CD8-positive, alpha-beta memory T cell (primary cell): ENCODE results near the gene HIGD1B. TPM values are rescaled to one million over a fixed set of nuclear protein-coding genes. Genes with fewer than 3 reads are reported as not detected.

Source experiments
- CTCF ChIA-PET: fragments of 350-600 bp; sonication (Branson Sonifier 250); formaldehyde crosslinking; loops from one replicate; lab custom pipeline; 2021; ENCODE audit warnings: antibody characterized with exemption; lab: Charles Lee
- POLR2A ChIA-PET: fragments of 350-600 bp; sonication (Branson Sonifier 250); formaldehyde crosslinking; loops from one replicate; lab custom pipeline; 2021; ENCODE audit warnings: antibody characterized with exemption; lab: Charles Lee
- DNase-seq, 5 donors: peaks; one replicate each; pipeline versions ENCODE4 v3.0.0 to v3.0.0-alpha.2; 2020 to 2022; ENCODE audit warnings: mixed read lengths in 1 of 5
- H3K27ac ChIP-seq: one replicate; pipeline ENCODE4 v1.7.0; 2013; ENCODE audit warnings: low read depth, mild to moderate bottlenecking, low read length, moderate library complexity
- H3K27me3 ChIP-seq: 2 replicates; pipeline ENCODE4 v1.7.0; 2013; ENCODE audit warnings: low read length, mild to moderate bottlenecking; ENCODE audit not compliant: insufficient read depth, poor library complexity, severe bottlenecking
- H3K36me3 ChIP-seq: 2 replicates; pipeline ENCODE4 v1.7.0; 2013; ENCODE audit warnings: mild to moderate bottlenecking, low read length, moderate library complexity; ENCODE audit not compliant: insufficient read depth
- H3K4me1 ChIP-seq: 2 replicates; pipeline ENCODE4 v1.7.0; 2013; ENCODE audit warnings: mild to moderate bottlenecking, low read length, moderate library complexity; ENCODE audit not compliant: insufficient read depth
- H3K4me3 ChIP-seq: 2 replicates; pipeline ENCODE4 v1.7.0; 2013; ENCODE audit warnings: mild to moderate bottlenecking, low read length
- H3K9me3 ChIP-seq: 2 replicates; pipeline ENCODE4 v1.7.0; 2013; ENCODE audit warnings: mild to moderate bottlenecking, low read length
- H3K27ac Mint-ChIP-seq, 8 donors: one replicate each; pipeline ENCODE4 v1.8.0; 2020 to 2021; ENCODE audit warnings: mixed read lengths in 8 of 8, mild to moderate bottlenecking in 6 of 8, inconsistent platforms in 3 of 8, moderate library complexity in 3 of 8
- H3K27me3 Mint-ChIP-seq, 2 donors: one replicate each; pipeline ENCODE4 v1.8.0; 2020 to 2021; ENCODE audit warnings: mixed read lengths in 2 of 2, mild to moderate bottlenecking in 1 of 2, moderate library complexity in 1 of 2
- H3K36me3 Mint-ChIP-seq, 3 donors: one replicate each; pipeline ENCODE4 v1.8.0; 2020 to 2021; ENCODE audit warnings: mixed read lengths in 3 of 3, inconsistent platforms in 1 of 3, mild to moderate bottlenecking in 1 of 3
- H3K4me1 Mint-ChIP-seq, 3 donors: one replicate each; pipeline ENCODE4 v1.8.0; 2020 to 2021; ENCODE audit warnings: mixed read lengths in 3 of 3, inconsistent platforms in 1 of 3, mild to moderate bottlenecking in 1 of 3
- H3K4me3 Mint-ChIP-seq, 7 donors: one replicate each; pipeline ENCODE4 v1.8.0; 2020 to 2021; ENCODE audit warnings: mixed read lengths in 7 of 7, mild to moderate bottlenecking in 6 of 7, moderate library complexity in 4 of 7, inconsistent platforms in 2 of 7
- H3K9me3 Mint-ChIP-seq, 5 donors: one replicate each; pipeline ENCODE4 v1.8.0; 2020 to 2022; ENCODE audit warnings: mixed read lengths in 5 of 5, mild to moderate bottlenecking in 3 of 5, moderate library complexity in 2 of 5, inconsistent platforms in 1 of 5
- polyA plus RNA-seq: library from polyadenylated mRNA; unstranded; fragments of 300-500 nt; fragmentation: Illumina TruSeq; gene quantifications from one replicate; pipeline ENCODE4 v1.2.3, GENCODE V29; 2021
- total RNA-seq, 2 experiments: library from RNA; stranded (reverse); gene quantifications; one replicate each; pipeline ENCODE4 v1.2.3, GENCODE V29; 2021

The HIGD1B gene
- total and polyA plus RNA-seq, 3 experiments from 2014 or later = 0.56 TPM; not detected in 2

DNA sequence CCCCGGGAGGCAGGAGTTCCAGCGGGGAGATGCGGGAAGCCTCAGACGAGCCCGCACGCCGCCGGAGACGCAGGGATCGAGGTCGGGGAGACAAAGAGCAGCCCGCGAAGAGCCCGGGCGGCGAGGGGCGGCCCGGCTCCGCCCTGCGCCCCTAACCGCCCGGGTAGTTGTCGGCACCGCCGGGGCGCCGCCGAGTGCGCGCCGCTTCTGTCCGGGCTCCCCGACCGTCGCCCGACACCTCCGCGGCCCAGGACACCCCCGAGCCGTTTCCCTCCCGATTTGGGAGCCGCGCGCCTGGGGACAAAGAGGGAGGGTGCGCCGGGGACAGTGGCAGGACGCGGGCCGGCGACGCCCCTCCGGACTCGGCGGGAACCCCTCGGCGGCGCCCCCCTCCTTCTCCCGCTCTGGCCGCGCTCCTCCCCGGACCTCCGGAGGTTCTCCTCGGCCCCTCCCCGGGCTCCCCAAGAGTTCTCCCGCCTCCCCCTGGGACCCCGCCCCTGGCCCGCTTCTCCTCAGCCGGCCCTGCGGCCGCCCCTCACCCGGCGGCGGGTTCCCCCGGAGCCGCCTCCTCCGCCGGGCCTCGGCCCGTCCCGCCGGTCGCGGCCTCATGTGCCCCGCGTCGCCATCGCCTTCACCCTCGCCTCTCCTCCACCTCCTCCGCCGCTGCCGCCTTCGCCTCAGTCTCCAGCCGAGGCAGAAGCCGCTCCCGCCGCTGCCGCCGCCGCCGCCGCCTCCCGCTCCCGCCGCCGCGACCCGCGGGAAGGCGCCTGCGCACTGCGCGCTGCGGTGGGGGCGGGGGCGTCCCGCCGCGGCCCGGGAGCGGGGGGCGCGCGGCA lies 17.9 kb upstream of the HIGD1B start, which contains the start of gene GJC1:
TSS of gene GJC1 (minus strand) at position 765 of the 836 bp plus-strand sequence. CDS start 24,470 bp downstream, outside the sequence.
- POLR2A ChIA-PET = no interaction called here
- Mint-ChIP-seq H3K27ac (peak within 1 kb of the TSS in 2 of 8 donors; percentile 32 to 60), H3K4me1 (peaks cover 10 to 16% (median 11%) of the 10 kb centered on the region in 3 donors), H3K27me3 (peaks cover 61 to 66% of the 10 kb centered on the region in 2 donors), H3K36me3 (peaks cover 0 to 2% (median 0%) of the 10 kb centered on the region in 3 donors), H3K4me3 (peak within 1 kb of the TSS; percentile 76 to 86 (median 81)), H3K9me3 (no peaks in the 10 kb centered on the region)
- Histone ChIP-seq H3K27me3 (peaks cover 35% of the 10 kb centered on the region), H3K4me1 (peaks cover 12% of the 10 kb centered on the region), H3K27ac (no peak within 1 kb of the TSS), H3K9me3 (no peaks in the 10 kb centered on the region), H3K36me3 (no peaks in the 10 kb centered on the region), H3K4me3 (peak within 1 kb of the TSS; percentile 4)
- CTCF ChIA-PET = no interaction called here
- peak in 1 of 5 donors; percentile 17 for DNase-seq

DNA sequence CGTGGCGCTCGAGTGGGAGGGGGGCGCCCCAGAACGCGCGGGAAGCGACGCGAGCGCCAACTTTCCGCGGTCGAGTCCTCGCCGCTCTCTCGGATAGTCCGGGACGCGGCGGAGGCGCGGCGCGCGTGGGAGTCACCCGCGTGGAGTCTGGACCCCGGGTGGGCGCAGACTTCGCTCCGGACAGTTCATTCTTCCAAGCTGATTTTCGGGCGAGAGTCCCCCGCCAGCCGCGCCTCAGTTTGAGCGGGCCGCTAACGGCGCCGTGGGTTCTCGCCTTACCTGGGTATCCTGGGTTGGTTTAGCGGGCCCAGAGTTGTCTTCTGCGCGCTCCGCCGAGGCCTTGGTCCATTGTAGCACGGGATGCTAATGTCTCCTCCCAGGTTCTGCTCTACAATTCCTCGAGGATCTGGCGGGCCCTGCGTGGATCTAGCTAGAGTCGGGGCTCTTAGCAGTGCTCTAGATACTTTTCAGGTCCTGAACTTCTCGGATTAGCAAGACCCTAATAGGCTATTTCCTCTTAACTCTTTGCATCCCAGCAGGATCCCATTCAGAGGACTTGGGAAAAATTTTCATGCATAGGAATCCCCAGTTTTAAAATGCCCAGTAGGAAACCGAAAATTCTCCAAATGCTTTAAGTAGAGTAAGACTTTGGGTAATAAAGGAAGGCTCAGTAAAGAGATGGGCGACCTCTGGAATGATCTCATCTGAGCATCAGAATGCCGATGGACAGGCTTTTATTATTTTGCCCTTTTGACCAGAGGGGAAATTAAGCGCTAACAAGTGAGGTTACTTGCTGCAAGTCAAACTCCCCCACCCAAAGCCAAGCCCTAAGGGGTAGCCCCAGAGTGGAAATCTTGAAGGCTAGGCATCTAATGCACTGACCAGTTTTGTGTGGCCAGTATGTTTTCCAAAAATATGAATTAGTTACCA lies 17.1 kb upstream of the HIGD1B start:
- Histone ChIP-seq H3K4me3 (no peak overlapping the region), H3K4me1 (peaks cover 12% of the 10 kb centered on the region), H3K27ac (no peak overlapping the region), H3K36me3 (no peaks in the 10 kb centered on the region), H3K27me3 (peaks cover 35% of the 10 kb centered on the region), H3K9me3 (no peaks in the 10 kb centered on the region)
- peak overlapping the region; percentile 63 to 81 (median 74) for H3K4me3 Mint-ChIP-seq
- H3K36me3 Mint-ChIP-seq = peaks cover 0 to 2% (median 0%) of the 10 kb centered on the region in 3 donors
- ChIA-PET POLR2A (no interaction called here), CTCF (no interaction called here)
- no peaks in the 10 kb centered on the region for H3K9me3 Mint-ChIP-seq
- peaks cover 61% of the 10 kb centered on the region in 2 donors for H3K27me3 Mint-ChIP-seq
- DNase-seq = peak in 2 of 5 donors; percentile 6 to 19
- peaks cover 10 to 16% (median 11%) of the 10 kb centered on the region in 3 donors for H3K4me1 Mint-ChIP-seq
- no peak overlapping the region for H3K27ac Mint-ChIP-seq

DNA sequence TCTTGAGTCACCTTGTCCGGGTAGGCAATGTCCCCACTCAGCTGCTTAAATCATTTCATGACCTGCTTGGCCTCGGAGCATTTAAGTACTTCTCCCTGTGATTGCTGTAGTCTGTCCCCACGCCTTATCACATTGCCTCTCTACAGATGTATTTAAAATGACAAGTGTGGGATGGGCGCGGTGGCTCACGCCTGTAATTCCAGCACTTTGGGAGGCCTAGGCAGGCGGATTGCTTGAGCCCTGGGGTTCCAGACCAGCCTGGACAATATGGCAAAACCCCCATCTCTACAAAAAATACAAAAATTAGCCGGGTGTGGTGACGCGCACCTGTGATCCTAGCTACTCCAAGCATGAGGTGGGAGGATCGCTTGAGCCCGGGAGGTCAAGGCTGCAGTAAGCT lies 16.3 kb upstream of the HIGD1B start:
- H3K27me3 ChIP-seq = peaks cover 35% of the 10 kb centered on the region
- peaks cover 12% of the 10 kb centered on the region for H3K4me1 ChIP-seq
- Mint-ChIP-seq H3K27me3 (peaks cover 56 to 61% of the 10 kb centered on the region in 2 donors), H3K27ac (no peak overlapping the region), H3K4me1 (peaks cover 10 to 16% (median 11%) of the 10 kb centered on the region in 3 donors), H3K9me3 (no peaks in the 10 kb centered on the region), H3K36me3 (peaks cover 0 to 2% (median 0%) of the 10 kb centered on the region in 3 donors), H3K4me3 (peak overlapping the region in 3 of 7 donors; percentile 19 to 76 (median 20))
- POLR2A ChIA-PET = no interaction called here
- no peak overlapping the region for H3K27ac ChIP-seq
- DNase-seq = no peak
- CTCF ChIA-PET = no interaction called here
- no peaks in the 10 kb centered on the region for H3K9me3 ChIP-seq
- H3K4me3 ChIP-seq = no peak overlapping the region
- H3K36me3 ChIP-seq = no peaks in the 10 kb centered on the region

DNA sequence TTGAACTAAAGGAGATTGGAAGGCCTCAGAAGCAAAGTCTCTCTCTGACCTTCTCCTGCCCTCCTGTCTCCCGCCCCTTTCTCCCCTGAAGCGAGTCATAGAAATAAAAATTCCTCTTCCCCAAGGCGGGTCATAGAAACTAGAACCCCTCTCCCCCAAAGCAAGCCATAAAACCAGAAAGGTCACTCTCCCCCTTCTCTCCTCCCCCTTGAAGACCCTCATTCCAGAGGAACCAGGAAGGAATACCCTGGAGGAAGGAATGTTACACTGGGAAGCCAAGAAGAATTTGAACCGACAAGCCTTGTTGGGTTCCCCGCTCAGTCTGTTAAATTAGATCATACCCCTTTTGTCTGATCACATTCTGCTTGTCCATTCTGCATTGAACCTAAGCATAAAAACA lies 14.9 kb upstream of the HIGD1B start:
- no peak for DNase-seq
- Mint-ChIP-seq H3K4me3 (peak overlapping the region in 1 of 7 donors; percentile 37), H3K4me1 (peaks cover 10 to 16% (median 11%) of the 10 kb centered on the region in 3 donors), H3K27me3 (peaks cover 43 to 46% of the 10 kb centered on the region in 2 donors), H3K27ac (peak overlapping the region in 1 of 8 donors; percentile 38), H3K36me3 (peaks cover 0 to 2% (median 0%) of the 10 kb centered on the region in 3 donors), H3K9me3 (no peaks in the 10 kb centered on the region)
- no peak overlapping the region for H3K4me3 ChIP-seq
- peaks cover 12% of the 10 kb centered on the region for H3K4me1 ChIP-seq
- H3K36me3 ChIP-seq = no peaks in the 10 kb centered on the region
- H3K27ac ChIP-seq = no peak overlapping the region
- CTCF ChIA-PET = no interaction called here
- no peaks in the 10 kb centered on the region for H3K9me3 ChIP-seq
- peaks cover 33% of the 10 kb centered on the region for H3K27me3 ChIP-seq
- POLR2A ChIA-PET = no interaction called here

DNA sequence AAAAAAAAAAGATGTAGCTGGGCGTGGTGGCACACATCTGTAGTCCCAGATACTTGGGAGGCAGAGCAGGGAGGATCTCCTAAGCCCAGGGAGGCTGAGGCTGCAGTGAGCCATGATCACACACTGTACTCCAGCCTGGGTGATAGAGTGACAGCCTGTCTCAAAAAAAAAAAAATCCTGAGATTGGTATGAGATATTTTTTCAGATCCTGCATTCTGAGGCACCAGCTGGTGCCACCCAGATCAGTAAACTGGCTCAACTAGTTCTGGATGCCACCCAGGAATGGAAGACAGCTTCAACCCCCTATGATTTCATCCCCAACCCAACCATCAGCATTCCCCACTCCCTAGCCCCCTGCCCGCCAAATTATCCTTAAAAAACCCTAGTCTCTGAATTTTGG lies 10.5 kb upstream of the HIGD1B start:
- no peak for DNase-seq
- ChIA-PET POLR2A (no interaction called here), CTCF (no interaction called here)

DNA sequence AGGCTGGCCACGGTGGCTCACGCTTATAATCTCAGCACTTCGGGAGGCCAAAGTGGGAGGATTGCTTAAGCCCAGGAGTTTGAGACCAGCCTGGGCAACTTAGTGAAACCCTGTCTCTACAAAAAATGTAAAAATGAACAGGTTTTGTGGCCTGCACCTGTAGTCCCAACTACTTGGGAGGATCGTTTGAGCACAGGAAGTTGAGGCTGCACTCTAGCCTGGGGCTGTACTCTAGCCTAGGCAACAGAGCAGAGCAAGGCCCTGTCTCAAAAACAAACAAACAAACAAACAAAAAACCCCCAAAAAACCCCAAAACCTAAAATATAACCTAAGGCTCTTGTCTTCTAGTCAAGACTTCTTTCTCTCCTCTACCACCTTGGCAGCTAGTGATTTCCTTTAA lies 7.4 kb upstream of the HIGD1B start:
- Mint-ChIP-seq H3K27me3 (peaks cover 0 to 1% of the 10 kb centered on the region in 2 donors), H3K4me1 (no peaks in the 10 kb centered on the region), H3K4me3 (no peak overlapping the region), H3K27ac (no peak overlapping the region), H3K9me3 (no peaks in the 10 kb centered on the region), H3K36me3 (no peaks in the 10 kb centered on the region)
- no peaks in the 10 kb centered on the region for H3K36me3 ChIP-seq
- POLR2A ChIA-PET = no interaction called here
- CTCF ChIA-PET = no interaction called here
- no peaks in the 10 kb centered on the region for H3K4me1 ChIP-seq
- no peak overlapping the region for H3K4me3 ChIP-seq
- DNase-seq = no peak
- no peaks in the 10 kb centered on the region for H3K9me3 ChIP-seq
- H3K27me3 ChIP-seq = no peaks in the 10 kb centered on the region
- H3K27ac ChIP-seq = no peak overlapping the region

More for the DNA sequence above, 10.5 kb upstream of the HIGD1B start:
- Mint-ChIP-seq H3K27ac (no peak overlapping the region), H3K4me3 (no peak overlapping the region), H3K9me3 (no peaks in the 10 kb centered on the region), H3K27me3 (peaks cover 17 to 19% of the 10 kb centered on the region in 2 donors), H3K4me1 (no peaks in the 10 kb centered on the region), H3K36me3 (no peaks in the 10 kb centered on the region)
- Histone ChIP-seq H3K27ac (no peak overlapping the region), H3K36me3 (no peaks in the 10 kb centered on the region), H3K27me3 (peaks cover 3% of the 10 kb centered on the region), H3K4me3 (no peak overlapping the region), H3K4me1 (no peaks in the 10 kb centered on the region), H3K9me3 (no peaks in the 10 kb centered on the region)

DNA sequence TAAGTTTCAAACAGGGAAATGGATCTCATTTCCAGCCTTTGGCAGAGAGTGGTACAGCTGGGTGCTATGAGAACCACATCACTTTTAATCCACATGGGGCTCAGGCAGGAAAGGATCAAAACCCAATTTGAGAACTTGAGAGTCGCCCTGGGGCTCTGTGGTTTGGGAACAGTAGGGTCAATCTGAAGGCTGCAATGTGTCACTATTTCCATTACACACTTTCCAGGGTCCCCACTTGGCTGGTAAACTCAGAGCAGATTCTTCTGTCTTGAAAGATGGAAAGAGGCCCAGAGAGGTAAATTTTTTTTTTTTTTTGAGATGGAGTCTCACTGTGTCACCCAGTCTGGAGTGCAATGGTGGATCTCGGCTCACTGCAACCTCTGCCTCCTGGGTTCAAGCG lies 6.7 kb upstream of the HIGD1B start:
- Mint-ChIP-seq H3K27me3 (peaks cover 0 to 1% of the 10 kb centered on the region in 2 donors), H3K36me3 (no peaks in the 10 kb centered on the region), H3K9me3 (no peaks in the 10 kb centered on the region), H3K4me1 (no peaks in the 10 kb centered on the region), H3K27ac (no peak overlapping the region), H3K4me3 (no peak overlapping the region)
- H3K36me3 ChIP-seq = no peaks in the 10 kb centered on the region
- DNase-seq = no peak
- CTCF ChIA-PET = no interaction called here
- no peaks in the 10 kb centered on the region for H3K9me3 ChIP-seq
- H3K4me1 ChIP-seq = no peaks in the 10 kb centered on the region
- no peaks in the 10 kb centered on the region for H3K27me3 ChIP-seq
- H3K4me3 ChIP-seq = no peak overlapping the region
- POLR2A ChIA-PET = no interaction called here
- H3K27ac ChIP-seq = no peak overlapping the region
